Activated CD4-positive, alpha-beta T cell treated with anti-CD3 and anti-CD28 coated beads, Interleukin-2, amount 50 U/mL, for 1 hour (primary cell): ENCODE results near the gene GALNT8.
"Not testable (repeated sequence)": the region's sequence is repeated elsewhere in the genome, so short reads cannot be mapped to it uniquely, and the experiment has no call there.

ENCODE experiments used
- DNase-seq: peaks from one replicate; pipeline ENCODE4 v3.0.0-alpha.2; 2020

GALNT8 gene

DNA sequence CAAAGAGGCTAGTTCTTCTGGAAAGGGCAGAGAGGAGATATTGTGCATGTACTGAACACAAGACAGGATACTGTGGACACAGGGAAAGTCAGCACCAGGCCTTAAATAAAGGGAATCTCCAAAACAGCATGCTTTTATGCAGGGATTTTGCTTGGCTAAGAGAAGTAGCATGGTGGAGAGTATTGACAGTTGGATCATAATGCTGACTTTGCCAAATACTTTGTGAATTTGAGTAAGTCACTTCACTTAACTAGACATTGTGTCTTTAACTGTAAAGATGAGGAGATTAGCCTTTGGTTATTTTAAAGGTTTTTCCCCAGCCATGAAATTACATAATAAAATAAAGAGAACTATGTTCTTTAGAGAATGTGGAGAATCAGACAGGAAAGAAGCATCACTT, 24.5 kb downstream of the GALNT8 start:
- no peak for DNase-seq

DNA sequence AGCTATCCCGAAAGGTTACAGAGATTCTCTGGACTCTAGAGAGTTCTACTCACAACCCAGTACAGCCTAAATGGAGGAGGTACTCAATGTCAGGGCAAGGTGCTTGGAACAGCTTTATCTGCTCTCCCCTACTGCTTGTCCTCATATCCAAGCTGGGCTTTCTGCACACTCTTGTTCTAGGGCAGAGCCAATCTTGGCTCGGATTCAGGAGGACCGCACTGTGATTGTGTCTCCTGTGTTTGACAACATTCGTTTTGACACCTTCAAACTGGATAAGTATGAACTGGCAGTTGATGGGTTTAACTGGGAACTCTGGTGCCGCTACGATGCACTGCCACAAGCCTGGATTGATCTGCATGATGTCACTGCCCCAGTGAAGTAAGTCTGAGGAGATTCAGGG, 25.0 kb downstream of the GALNT8 start:
- no peak for DNase-seq

DNA sequence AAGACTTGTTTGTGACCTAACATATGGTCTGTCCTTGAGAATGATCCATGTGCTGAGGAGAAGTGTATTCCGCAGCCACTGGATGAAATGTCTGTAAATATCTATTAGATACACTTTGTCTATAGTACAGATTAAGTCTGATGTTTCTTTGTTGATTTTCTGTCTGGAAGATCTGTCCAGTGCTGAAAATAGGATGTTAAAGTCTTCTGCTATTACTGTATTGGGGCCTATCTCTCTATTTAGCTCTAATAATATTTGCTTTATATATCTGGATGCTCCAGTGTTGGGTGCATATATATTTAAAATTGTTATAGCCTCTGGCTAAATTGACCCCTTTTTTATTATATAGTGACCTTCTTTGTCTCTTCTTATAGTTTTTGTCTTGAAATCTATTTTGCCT, 31.5 kb downstream of the GALNT8 start:
- DNase-seq = not testable (repeated sequence)

DNA sequence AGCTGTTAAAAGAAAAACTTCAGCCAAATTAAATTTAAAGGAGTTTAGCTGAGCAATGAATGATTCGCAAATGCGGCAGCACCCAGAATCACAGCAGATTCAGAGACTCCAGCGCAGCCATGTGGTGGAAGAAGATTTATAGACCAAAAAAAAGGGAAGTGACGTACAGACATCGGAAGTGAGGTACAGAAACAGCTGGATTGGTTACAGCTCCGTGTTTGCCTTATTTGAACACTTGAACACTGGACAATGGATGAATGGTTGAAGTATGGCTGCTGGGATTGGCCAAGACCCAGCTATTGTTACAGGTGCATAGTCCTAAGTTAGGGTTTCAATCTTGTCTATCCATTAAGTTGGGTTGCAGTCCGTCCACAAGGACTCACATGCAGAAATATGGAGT, 42.6 kb downstream of the GALNT8 start:
- no peak for DNase-seq

DNA sequence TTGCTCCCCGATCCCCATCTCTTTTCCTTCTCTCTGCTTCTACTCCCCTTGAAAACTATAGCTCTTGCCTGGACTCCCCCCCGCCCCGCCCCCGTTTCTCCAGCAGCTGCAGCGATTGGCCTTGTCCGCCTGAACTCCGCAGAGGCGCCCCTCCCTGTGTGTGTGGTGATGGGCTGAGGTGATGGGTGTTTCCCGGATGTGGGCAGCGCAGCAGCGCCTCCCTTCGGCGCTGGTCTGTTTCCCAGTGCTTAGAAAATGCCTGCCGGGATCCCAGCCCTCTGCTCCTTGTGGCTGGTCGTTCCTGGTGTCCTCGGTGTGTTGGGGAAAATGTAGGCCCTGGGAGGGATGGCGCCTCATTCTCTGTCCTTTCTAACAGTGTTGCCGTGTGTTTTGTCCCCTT, 43.3 kb downstream of the GALNT8 start:
- DNase-seq = no peak

DNA sequence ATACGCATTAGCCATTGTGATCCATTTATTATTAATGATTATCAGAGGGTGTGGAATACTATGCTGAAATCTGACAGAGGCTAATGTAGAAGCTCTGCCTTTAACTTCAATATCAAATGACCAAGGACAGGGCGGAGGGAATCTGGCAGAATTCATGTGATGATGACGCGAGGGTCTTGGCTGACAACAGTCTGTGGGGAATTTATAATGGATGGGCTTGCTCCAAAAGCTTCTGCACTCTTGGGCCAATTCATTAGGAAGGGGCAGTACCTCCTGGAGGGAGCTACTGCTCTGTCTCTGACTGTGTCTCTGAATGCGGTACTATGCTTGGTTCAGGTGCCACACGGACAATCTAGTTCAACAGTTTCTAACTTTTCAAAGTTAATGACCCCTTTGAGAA, 46.2 kb downstream of the GALNT8 start:
- DNase-seq = no peak

DNA sequence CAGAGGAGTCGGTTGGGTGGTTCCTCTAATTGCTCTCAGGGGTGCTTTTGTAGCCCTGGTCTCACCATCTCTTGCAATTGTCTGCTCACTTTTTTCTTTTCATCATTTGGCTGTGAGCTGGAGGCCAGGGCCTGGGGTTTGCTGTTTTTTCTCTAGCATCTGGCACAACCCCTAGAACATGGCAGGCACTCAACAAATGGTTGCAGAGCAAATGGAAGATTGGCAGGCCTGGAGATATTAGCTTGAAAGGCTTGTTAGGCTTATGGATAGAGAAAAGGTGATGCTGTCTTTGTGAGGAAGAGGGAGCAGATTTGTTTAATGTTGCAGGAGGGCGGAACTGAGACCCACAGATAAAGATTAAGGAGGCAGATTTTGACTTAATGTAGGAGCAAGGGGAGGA, 47.0 kb downstream of the GALNT8 start:
- DNase-seq = no peak

DNA sequence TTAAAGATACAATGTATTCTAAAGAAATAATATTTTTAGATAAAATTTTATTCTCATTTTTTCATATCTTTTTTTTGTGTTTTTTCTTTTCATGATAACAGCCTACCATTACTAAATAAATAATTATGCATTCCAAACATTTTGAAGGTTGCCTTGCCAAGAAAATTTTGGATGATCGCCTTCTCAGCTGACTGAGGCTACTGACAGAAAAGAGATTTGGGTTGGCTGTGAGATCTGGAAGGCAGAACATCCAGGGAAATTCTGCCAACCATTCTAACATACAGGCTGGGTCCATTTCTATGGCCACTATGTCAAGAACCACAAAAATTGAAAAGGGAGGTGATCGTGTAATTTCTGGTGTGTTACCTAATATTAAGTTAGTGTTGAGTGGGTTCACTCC, 48.1 kb downstream of the GALNT8 start:
- no peak for DNase-seq

DNA sequence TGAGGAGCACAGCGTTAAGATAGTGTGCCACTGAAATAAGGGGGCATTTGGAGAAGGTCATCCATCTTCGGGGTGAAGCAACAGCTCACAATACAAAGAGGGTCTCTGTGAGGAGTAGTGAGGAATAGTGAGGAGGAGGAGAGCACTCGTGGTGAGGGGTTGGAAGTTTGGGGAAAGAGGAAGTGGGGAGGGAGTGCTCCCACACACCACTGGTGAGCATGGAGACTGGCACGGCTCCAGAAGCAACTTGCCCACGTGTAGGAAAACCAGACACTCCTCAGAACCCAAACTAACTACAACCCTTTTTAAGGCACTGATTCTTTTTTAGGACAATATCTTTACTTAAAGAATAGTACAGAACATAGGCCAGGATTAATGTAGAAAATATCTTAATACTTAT, 48.9 kb downstream of the GALNT8 start:
- no peak for DNase-seq

DNA sequence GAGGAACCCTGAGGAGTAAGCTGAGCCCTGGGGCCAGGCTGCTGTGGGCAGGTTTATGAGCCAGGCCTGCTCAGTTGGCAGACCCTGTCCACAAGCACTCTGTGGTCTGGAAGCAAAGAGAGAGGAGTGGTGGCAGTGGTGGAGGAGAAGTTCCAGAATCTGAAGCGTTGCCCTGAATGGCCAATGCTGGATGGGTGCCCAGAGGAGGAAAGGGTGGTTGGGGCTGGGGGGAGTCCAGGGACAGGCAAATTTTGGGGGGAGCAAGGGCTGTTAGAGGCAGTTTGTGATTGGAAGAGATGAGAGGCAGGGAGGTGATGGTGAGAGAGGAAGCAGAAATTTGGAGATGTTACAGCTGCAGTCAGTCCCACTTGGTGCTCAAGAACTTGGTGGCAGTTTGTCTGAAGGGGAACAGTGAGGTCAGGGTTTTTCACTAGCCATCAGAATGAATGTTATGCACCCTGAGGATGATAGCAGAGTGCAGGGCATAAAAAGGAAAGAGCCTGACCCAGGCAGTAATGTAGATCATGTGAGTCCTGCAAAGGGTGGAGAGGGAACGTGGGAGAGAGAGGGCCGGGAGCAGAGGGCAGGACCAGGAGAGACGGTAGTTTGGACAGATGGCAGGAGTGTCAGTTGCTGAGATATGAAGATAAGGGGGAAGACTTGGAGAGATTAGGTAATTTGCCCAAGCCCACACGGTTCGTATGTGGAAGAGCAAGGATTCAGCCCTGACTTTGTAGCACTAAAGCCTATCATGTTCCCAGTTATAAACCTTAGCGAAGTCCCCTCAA, 51.2 kb downstream of the GALNT8 start:
- no peak for DNase-seq

DNA sequence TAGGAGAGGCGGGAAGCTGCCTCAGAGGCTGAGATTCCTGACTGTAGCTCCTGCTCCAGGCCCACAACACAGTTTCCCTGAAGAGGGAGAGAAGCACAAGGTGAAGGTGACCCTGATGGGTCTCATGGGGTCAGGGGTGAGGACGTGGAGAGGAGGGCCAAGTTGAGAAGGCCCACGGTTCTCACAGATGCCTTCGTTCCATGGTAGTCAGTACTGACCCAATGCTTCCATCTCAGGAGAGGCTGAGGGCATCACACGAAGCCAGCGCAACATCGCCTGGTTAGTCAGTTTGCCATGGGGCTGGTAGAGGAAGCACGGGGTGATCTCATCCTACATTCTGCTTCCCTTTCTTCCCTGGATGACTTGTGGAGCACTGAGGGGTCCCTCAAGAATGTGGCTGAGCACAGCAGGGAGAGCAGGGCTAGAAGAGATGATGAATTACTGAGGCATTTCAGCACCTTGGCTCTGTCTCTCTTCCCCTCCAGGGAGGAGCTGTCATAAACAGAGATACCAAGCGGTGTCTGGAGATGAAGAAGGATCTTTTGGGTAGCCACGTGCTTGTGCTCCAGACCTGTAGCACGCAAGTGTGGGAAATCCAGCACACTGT, 51.9 kb downstream of the GALNT8 start:
- DNase-seq = no peak

DNA sequence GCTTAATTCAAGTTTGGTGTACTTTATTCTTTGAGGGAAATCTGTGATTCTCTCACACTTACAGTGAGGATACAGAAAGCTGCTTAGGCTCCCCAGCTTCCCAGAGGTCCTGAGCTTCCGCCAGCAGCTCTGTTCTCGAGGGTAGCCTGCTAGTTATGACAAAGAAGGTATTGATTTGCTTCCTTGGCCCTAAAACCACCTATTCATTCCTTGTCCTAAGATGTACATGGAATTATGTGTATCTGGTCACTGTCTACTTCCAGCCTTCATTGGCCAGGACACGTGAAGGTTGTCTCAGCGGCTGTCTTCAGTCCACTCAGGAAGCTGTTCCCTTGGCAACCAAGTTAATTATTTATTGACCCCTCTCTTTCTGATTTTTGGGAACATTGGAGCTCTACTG, 55.7 kb downstream of the GALNT8 start:
- no peak for DNase-seq

DNA sequence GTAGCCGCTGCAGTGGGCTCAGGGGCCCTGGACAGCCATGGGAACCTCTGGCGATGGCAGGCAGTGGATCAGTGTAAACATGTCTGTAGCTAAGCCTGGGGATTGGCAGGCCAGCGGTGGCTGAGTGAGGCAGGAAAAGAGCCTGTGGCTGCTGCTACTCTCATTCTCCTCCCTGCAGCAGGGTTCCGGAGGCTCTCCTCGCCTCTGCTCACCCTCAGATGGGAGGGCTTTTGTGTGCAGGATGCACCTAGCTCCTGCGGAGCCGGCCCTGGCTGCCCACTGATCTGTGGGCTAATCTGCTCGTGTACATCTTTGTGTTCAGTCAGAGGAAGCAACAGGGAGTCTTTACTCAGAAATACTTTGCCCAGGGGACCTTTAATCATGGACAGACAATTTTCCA, 59.5 kb downstream of the GALNT8 start:
- DNase-seq = no peak

DNA sequence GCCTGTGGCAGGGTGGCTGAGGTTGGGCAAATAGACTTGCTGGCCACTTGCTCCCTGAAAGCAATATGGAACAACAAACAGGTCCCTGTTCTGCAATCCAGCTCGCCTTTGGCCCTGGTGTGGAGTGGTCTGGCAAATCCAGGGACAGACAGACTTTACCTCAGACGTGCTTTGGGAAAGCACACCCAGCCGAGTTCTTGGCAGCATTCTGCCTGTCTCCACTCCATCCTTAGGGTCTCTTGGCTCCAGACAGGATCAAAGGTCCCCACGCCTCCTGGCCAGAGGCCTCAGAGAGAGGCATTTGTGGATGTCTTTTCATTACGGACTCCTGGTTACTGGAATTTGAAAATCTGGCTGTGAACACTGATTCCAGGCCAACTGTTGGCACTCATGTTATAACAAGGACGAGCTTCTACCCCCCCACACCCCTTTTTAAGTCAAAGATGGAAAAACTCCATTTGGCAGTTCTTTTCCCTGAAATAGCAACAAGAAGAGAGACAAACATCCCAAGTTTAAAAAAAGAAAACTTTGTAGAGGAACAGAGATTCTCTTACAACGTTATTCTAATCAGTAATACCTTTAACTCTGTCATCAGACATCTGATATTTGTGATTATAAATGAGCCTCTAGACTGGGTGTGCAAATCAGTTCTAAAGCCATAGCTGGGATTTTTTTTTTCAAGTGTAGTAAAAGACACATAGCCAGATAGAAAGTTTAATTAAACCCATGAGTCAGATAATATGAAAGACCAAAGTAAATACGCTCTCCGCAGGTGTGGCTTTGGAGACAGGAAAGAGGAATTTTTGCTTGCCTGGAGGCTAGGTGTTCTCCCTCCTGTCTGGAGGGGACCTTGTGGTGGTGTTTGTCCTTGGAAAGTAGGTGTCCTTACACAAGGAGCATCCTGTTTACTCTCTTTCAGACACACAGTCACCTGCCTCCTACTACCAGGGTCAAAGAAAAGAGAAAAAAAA, 60.7 kb downstream of the GALNT8 start:
- no peak for DNase-seq

DNA sequence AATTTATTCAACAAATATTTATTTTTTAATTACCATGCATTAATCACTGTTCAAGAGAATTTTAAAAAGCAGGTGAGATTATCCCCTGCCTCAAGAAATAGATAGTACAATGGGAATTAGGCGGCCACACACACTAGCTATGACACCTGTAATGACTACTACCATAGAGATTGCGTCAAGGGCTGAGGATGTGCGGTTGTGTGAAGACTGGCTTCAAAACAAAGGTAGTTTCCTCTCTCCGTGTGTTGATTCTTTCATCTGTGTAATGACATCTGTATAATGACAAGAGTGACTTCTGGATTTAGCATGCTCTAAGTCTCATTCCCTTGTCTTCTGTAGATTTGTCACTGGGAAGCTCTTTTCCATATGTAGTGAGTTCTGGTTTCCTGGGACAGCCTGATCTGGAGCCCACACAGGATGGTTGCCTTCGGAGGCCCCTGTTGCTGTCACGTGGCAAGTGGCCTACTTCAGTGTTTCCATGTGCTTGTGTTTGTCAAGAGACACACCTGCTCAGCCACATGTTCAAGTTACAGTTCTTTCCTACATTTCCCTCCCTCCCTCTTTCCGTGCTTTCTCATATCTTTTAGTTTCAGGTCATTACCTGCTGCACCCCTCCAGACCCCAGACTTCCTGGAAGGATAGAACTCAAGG, 64.3 kb downstream of the GALNT8 start:
- DNase-seq = no peak

DNA sequence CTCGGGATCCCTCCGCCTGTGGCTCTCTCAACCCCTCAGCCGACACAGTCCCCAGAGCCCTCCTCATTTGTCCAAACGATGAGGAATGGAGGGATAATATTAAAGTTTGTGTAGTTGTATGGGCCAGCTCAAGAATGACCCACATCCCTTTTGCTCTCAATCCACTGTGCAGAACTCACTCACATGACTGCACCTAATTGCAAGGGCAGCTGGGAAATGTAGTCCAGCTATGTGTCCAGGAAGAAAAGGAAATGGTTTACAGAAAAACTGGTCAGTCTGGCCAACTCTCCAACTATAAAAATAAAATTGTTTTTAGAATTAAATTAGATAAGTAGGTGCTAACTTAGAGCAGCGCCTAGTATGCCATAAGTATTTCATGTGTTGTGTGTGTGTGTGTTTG, 66.6 kb downstream of the GALNT8 start:
- DNase-seq = no peak

DNA sequence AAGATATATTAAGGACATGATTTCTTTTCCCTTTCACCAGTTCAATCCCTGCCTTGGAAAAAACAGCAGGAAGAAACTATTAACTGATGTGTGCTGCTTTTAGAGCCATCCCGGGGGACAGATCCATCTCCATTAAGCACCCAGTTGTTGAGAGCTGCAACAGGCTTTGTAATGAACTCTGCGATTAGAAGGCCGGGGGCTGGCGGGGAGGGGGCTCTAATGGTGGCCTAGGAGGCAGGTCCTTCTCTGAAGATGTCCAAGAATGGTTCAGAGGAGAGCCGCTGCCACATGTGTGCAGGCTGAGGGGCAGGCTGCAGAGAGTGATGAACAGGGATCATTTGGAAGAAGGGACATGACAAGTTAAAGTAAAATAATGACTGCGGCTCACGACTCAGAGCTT, 67.8 kb downstream of the GALNT8 start:
- DNase-seq = no peak

DNA sequence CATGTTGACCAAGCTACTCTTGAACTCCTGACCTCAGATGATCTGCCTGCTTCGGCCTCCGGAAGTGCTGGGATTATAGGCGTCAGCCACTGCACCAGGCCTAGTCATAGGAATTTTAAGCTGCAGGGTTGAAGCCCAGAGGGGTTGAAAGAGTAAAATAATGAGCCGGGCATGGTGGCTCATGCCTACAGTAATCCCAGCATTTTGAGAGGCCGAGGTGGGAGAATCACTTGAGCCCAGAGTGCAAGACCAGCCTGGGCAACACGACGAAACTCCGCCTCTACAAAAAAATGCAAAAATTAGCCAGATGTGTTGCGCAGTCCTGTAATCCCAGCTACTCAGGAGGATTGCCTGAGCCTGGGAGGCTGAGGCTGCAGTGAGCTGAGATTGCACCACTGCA, 69.6 kb downstream of the GALNT8 start:
- DNase-seq = no peak

DNA sequence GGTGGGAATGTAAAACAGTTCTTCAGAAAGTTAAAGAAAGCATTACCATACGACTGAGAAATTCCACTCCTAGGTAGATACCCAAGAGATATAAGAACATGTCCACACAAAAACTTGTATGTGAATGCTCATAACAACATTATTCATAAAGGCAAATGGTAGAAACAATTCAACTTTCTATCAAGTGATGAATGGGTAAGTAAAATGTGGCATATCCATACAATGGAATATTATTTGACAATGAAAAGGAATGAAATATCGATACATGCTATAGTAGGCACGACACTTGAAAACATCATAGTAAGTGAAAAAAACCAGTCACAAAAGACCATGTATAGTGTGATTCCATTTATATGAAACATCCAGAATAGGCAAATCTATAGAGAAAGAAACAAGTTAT, 71.3 kb downstream of the GALNT8 start:
- DNase-seq = no peak

DNA sequence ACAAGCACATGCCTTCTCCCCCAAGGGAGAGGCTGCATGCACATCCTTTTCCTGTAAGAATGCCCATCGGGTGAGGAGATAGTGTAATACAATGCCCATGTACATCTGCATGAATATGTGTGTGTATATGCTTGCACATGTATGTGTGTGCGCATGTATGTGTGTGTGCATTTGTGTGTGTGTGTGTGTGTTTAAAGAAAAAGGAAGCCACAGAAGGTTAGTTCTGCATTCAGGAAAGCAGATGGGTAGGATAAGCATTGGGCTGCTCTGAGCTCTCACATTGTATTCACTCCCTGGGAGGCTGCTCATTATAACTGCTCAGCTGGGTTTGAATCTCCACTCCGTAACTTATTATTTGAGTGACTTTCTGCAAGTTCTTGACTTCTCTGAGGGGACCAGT, 74.3 kb downstream of the GALNT8 start:
- DNase-seq = no peak

DNA sequence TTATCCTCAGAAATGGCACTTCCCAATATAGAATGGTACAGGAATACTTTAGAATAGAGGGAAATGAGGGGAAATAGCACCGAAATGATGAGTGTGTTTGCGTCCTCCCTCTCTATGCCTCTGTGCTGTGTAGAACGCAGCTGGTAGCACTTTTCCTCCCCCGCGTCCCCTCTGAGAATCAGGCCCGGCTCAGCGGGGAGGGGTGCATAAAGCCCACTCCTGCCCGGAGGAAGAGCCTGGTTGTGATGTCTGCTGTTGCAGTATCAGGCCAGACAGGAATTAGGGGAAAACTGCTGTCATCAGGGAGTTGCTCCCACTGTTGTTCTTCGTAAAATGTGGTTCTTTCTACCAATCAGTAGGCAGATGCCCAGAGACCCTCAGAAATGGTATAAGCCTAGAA, 76.0 kb downstream of the GALNT8 start:
- DNase-seq = no peak

DNA sequence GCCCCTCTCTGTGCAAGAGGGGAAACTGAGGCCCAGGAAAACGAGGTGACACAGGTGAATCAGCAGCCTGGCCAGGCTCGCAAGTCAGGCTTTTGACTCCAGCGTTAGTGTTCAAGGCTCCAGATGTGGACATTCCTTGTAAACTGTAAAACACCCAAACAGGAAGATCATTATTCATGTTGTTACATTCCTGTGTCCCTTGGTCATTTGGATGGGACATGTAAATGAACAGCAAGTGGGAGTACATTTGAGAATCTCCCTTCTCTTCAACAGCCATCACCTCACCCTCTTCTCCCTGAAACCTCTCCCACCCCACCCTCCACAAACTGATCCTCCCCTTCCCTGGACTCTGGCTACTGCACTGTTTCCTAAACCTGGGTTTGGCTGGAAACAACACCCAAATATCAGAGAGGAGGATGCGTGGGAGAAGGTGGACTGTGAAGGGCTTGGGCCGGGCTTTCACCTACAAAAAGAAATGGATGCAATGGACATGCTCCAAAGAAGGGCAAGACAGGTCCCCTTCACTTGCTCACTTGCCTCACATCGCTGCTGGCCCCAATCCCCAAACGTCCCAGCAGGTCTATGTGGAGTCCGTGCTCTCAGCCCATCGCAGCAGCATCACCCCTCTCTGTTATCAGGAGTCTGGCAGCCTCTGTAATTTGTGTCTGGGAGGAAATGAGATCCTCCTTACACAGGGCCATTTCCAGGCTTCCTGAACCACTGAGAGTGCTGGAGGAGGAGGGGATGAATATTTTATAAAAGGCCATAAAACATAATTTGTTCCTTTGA, 76.7 kb downstream of the GALNT8 start:
- no peak for DNase-seq
